ENCODE data around the gene CPNE4.

GRCh38 chr3:131801566-131801965 is 233.2 kb downstream of the CPNE4 start:
- TF ChIP-seq CTCF (IDR thresholded peaks at IDR 0.05 in 8 of 11, conservative IDR thresholded peaks at IDR 0.05 in 3 of 11) (no peak), POLR2A (IDR thresholded peaks at IDR 0.05) (no peak)
